GM19240 (cell line): ENCODE results near the gene P4HB.
"Not testable (repeated sequence)": the region's sequence is repeated elsewhere in the genome, so short reads cannot be mapped to it uniquely, and the experiment has no call there.

Experiments used
- DNase-seq: peaks from one replicate; pipeline ENCODE4 v3.0.0; 2011; ENCODE audit warnings: low spot score; ENCODE audit not compliant: insufficient read length

P4HB gene

DNA sequence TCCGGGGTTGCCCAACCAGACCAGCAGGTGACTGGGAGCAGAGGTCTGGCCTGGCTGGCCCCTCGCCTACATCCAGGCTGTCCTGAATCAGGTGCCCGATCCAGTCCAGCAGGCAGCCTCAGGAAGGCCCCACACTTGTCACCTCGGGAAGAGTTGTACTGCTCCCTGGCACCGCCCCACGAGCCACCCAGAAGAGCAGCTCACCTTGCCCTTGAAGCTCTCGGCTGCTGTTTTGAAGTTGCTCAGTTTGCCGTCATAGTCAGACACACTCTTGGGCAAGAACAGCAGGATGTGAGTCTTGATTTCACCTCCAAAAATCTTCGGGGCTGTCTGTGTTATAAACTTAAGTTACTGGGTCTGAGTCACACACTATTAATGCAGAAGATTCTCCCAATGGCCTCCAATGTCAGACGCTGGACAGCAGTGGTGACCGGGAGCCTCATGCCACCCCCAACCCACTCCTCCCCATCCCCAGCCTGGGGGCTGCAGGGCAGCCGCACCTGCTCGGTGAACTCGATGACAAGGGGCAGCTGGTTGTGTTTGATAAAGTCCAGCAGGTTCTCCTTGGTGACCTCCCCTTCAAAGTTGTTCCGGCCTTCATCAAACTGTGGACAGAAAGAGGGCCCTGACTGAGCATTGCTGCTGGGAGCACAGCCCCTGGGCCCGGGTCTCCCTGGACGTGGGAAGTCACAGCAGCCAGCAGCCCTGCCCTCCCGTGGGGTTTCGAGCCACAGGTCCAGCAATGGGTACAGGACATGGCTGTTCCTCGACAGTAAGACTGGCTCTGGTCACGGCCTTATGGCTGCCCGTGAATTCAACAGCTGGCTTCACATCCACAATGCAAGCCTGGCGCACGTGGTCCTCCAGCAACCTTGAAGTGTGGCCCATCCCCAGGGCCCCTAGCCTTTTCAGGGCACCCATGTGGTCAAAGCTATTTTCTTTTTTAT lies 13.3 kb downstream of the P4HB start:
- no peak for DNase-seq

DNA sequence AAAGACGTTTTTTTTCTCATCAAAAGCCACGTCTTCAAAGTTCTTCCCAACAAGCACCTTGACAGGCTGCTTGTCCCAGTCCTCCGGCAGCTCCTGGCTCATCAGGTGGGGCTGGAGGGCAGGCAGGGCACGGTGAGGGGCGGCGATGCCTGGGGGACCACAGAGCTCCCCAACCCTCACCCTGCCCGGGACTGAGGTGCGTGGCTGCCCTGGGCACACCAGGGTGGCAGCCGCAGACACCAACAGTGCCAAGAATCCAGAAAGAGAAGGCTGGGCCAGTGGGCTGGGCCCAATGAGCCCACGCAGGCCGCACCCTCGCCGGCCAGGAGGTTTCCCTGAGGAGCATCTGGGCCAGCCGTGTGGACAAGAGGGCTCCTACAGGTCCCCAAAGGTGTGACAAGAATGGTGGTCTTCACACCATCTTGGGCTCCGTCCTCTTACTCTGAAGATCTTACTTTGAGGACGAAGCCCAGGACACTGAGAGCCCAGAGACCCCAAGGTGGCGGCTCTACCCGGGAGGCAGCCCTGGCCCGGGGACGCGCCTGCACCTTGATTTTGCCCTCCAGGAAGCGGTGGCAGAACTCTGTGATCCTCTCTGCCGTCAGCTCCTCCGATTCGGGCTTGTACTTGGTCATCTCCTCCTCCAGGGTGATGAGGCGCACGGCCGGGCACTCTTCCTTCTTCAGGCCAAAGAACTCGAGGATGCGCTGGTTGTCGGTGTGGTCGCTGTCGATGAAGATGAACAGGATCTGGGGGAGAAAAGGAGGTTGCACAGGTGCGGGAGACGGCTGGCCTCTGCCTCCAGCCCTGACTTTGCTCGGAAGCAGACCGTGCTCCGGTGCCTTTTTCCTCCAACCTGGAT lies 14.2 kb downstream of the P4HB start:
- no peak for DNase-seq

DNA sequence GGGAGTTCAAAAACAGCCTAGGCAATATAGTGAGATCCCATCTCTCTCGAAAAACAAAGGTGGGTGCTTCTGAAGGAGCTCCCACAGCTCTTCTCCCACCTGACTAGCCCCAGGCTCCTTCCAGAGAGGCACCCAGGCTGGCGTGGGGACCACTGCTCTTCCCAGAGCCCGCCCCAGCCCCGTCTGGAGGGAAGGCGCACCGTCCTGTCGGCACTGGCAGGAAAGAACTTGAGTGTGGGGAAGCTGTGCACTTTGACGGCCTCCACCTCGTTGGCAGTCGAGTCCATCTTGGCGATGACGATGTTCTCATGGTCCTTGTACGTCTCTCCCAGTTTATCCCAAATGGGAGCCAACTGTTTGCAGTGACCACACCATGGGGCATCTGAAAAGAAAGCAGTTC lies 15.0 kb downstream of the P4HB start:
- DNase-seq = no peak

DNA sequence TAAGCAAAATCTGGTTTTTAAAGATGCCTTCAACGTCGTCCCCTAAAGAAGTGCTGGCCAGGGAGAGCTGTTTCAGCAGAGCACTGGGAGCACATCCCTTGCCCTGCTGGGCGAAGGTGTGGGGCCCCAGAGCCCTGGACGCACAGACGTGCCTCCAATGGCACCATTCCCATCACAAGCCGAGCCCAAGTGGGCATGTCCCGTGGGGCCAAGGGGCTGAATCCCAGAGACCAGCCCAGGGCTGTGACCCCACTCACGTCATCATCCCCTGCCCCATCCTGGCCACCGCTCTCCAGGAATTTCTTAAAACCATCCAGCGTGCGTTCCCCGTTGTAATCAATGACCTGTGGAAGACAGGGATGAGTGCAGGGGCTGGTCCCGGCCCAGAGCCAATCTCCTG lies 15.4 kb downstream of the P4HB start:
- DNase-seq = no peak

DNA sequence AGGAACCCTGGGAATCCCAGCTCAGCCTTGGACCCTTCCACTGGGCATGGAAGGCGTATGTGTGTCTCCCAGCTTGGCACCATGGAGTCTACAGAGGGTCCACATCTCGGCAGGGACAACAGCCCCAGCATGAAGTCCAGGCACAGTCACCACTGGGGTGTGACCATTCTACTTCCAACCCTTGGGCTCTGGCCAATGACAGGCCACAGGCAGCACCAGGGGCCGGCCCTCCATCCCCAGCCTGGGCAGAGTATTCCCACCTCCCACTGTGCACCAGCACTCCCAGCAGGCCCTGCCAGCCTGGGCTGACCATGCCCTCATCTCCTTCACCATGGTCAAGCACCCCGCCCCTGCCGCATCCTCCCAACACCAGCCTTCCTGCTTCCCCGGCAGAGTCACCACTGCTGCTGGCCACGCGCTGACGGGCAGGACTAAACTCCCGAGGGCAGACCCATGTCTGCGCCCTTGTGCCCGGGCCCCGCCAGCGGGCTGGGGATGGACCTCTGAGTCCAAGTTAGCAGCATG lies 15.9 kb downstream of the P4HB start:
- DNase-seq = no peak

DNA sequence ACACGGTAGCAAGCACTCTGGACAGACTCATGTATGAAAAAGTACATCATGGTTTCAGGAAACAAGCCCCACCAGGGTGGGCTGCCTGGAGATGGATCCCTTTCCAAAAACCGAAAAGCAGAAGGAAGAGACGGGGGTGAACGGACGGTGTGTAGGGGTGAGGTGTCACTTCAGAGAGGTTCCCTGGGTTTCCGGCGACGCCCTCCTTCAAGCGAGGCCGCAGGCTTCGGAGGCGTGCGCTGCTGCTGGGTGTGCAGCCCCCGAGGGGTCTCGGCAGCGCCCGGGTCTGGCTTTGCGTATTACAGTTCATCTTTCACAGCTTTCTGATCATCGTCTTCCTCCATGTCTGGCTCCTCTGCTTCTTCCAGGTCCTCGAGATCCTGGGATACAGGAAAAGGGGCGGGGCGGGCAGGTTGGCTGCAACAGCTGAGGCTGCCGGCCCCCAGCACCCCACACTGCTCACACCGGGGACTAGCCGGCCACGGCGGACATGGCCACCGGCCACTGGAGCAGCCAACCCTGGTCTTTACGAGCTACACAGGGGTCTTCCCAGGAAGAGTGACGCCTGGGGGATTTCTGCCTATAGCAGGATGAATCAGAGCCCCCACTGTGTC lies 16.5 kb downstream of the P4HB start:
- no peak for DNase-seq

DNA sequence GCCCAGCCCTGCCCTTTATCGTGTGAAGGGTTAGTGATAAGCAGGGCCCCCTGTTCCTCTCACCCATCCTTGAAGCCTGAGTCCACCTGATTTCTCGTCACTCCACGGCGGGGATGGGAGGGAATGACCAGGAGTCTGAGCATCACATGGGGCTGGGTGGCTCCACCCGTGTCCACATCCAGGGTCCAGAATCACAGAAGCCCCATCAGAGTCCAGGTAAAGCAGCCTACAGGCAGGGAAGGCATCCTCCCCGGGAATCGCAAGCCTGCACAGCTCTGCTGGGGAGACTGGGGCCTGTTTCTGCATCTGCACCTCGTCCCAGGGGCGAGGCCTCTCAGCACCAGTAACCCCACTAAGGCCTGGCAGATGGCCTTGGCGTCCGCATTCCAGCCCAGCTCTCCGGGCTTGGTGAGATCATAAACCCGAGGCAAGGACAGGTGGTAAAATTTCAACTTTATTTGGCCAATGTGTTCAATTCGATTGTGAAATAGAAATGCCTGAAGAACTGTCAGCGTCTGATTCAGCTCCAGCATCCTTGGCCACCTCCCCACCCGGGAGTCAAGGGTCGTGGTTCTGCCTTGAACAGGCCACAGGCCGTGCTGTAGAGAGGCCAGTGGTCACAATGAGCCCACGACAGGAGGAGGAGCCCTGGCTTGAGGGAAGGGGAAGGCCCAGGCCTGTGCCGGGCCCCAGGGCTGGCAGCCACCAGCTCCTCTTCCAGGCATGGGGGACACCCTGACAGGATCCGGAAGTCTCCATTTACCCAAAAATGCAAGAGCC lies 17.4 kb downstream of the P4HB start:
- no peak for DNase-seq

DNA sequence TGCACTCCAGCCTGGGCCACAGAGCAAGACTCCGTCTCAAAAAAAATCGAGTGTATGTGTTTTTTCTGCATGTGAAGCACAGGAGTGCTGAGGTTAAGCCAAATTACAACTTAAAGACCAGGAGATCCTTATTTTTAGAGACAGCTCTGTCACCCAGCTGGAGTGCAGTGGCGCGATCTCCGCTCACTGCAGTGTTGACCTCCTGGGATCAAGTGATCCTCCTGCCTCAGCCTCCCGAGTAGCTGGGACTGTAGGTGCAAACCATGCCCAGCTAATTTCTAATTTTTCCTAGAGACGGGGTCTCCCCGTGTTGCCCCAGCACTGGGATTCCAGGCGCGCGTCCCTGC lies 18.0 kb downstream of the P4HB start:
- DNase-seq = no peak

DNA sequence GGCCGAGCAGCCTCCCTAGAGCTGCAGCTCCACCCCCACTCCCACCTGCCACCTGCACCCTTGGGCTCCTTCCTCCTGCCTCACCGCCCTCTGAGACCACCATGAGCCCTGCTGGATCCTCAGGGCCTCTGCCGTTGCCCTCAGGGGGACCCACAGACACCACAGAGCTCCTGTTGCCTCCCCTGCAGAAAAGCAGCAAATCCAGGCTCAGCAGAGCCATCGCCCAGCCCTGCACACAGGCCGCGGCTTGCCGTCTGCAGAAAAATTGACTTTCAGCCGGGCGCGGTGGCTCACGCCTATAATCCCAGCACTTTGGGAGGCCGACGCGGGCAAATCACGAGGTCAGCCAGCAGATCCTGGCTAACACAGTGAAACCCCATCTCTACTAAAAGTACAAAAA lies 18.5 kb downstream of the P4HB start:
- DNase-seq = no peak

DNA sequence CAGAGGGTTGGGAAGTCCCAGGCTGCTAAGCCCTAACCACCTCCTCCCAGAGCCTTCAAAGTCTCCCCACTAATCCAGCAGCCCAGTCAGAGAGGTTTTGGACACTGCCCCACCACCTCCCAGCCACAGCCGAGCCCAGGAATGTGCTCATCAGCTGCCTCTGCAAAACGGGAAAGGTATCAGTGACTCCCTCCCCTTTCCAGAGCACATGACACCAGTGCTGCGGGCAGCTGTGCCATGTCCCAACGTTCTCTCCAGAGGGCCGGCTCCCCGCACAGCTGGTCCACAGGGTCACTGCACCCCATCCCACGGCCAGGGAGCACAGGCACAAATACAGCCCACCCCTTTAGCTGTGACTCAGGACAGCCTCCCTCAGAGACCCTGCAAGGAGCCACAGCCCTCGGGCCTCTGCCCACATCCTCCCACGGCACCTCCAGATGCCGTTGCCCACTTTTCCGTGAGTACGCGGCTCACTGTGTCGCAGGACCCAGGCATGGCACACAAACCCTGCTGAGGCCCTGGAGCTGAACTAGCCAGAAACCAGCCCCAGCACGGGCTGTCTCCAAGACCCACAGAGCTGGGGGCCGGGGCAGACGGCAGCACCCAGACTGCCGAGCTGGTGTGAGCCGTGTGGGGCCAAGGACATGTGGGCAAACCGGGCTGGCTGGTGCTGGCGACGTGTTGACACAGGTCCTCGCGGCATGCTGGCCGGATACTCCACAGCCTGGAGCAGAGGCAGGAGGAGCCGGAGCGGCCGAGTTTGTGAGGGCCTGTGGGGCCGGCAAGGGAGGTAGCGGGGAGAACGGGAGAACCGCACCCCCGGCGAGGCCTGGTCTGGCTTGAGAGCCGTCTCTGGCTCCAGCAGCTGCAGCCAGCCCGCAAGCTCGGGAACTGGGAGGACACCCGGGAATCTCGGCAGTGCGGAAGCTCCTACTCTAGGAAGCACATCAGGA lies 19.2 kb downstream of the P4HB start:
- DNase-seq = no peak

DNA sequence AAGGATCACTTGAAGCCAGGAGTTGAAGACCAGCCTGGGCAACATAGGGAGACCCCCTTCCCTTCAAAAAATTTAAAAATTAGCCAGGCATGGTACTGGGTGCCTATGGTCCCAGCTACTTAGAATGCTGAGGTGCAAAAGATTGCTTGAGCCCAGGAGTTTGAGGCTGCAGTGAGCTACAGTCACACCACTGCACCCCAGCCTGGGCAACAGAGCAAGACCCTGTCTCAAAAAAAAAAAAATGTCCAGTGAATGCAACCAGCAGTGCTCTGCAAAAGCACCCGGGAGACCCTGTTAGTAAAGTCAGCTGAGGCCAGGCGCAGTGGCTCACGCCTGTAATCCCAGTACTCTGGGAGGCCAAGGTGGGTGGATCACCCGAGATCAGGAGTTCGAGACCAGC lies 20.3 kb downstream of the P4HB start:
- DNase-seq = not testable (repeated sequence)

DNA sequence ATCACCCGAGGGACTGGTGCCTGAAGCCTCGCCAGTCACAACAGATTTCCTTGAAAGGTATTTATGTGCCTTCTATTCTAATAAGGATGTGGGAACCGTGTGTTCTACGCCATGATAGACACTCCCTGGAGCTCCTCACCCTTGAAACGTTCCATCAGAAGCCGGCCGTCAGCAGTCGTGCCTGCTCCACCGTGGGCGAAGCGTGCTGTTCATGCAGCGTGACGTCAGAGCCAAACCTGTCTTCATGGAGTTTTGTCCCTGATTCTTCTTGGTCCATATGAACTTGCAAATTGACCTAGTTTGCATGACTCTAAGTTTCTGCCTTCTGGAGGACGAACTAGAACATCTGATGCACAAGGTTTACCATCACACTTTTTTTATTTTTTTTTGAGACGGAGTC lies 21.0 kb downstream of the P4HB start:
- no peak for DNase-seq

DNA sequence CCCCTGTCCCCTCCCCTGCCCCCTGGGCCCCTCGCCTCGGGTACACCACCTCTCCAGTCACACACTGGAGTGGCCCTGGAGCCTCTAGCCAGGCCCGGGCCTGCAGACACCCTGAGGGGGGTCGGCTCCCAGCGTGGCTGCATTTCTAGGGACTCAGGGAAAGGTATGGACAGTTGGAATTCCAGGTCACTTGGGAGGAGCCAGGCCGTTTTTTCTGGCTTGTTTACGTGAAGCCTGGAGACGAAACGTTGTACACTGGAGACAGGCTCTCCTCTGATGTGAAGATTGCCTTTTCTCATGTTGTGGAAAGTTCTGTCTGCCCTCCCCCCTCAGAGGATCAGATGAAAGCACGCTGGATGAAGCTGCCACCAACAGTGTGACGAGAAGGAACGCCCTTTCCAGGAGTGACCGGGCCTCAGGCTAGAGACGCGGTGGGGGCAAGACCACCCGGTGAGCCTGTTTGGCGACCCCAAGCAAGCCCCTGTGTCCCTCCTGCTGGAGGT lies 21.5 kb downstream of the P4HB start:
- DNase-seq = no peak

DNA sequence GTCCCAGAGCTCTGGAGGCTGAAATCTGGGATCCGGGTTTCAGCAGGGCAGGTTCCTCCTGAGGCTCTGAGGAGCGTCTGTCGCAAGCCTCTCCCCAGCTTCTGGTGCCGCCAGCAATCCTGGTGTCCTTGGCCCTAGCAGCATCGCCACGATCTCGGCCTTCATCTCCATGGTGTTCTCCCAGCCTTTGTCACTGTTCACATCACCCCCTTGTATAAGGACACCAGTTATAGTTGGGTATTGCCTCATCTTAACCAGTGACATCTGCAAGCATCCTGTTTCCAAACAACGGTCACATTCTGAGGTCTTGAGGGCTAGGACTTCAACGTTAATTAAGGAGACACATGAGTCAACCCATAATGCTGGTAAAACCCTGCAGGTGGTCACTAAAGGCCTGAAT lies 22.7 kb downstream of the P4HB start:
- DNase-seq = no peak

DNA sequence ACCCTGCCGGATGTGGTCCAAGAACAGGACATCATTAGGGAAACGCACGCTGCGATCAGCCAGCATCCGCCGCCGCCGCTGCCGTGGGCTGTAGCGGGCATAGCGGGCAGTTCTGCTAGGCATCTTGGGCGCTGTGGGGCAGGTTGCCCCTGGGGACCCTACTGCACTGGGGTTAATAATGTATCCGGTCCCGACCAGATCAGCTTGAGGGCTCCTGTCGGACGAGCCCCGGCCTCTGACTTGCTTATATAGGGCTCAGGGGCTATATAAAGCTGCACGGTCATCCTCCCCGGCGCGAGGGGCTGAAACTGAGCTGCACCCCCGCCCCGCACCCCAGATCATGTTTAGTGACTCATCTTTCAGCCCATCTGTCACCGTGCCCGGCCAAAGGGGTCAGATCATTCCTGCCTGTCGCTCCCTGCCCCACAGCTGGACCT lies 25.5 kb downstream of the P4HB start, which contains the start of gene PPP1R27:
PPP1R27 (minus strand) TSS at position 220 of the 437 bp plus-strand sequence; CDS start at position 123, 97 bp downstream.
- no peak for DNase-seq

DNA sequence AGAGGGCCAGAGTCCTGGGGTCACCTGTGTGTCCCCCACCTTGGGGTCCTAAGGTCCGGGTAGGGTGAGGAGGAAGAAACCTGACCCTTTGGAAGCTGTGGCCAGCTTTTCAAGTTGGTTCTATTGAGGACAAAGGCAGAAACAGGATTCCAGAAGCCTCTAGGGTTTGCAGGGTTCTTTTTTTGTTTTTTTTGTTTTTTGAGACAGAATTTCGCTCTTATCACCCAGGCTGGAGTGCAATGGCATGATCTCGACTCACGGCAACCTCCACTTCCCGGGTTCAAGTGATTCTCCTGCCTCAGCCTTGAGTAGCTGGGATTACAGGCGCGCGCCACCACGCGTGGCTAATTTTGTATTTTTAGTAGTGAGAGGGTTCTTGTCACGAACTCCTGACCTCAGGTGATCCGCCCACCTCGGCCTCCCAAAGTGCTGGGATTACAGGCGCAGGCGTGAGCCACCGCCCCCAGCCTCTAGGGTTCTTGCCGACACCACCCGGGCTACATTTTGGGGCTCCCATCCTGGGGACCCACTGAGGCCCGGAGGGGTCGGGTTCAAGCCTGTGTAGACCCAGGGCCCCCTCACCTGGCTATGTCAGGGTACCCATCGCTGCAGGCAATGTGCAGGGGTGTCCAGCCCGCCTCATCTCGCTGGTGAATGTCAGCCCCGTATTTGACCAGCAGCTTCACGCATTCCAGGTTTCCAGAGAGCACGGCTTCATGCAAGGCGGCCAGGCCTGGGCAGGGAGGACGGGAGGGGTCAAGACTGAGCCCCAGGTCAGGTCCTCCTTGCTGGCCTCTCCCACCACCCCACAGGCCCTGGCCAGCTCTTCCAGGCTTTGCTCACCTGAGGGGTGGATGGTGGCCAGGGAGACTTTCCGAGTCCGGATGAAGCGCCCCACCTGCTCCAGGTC lies 26.2 kb downstream of the P4HB start:
- no peak for DNase-seq

DNA sequence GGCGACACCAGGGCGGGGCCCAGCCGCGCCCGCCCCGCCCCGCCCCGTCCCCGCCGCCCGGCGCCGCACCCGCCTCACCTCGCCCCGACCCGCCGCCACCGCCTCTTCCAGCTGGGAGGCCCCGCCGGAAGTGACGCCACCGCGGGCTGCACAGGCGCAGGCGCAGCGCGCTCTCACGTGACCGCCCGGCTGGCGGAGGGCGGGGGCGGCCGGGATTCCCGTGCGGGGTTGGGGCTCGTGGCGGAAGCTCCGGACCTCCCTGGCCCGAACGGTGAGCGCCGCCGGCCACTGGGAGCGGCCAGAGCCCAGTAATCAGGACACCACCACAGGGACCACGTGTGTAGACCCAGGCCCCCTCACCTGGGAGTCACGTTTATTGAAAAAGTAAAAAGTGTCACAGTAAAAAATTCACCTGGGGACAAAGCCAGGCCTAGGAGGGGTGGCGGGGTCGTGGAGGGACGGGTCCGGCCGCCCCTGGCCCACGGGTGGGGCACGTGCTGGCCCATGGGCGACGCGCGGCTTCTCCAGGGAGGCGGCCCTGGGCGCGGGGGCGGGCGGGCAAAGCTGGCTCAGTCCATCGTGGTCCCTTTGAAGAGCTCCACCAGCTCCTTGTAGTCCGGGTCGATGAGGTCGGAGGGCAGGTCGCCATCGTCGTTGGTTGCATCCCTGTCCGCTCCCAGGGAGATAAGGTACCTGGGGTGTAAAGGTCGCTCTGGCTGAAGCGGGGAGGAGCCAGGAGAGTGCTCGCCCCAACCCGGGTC lies 27.0 kb downstream of the P4HB start, which contains the start of gene MCRIP1:
MCRIP1 (minus strand) TSS at position 132 of the 761 bp plus-strand sequence. CDS start 8,785 bp downstream, outside the sequence.
- peak; percentile 97 for DNase-seq
